CD4-positive, alpha-beta memory T cell (primary cell): ENCODE measurements around the gene PCID2. TPM values are rescaled to one million over a fixed set of nuclear protein-coding genes. Genes with fewer than 3 reads are reported as not detected.
A peak's percentile ranks its signal among the peaks of the same experiment; 100 is the strongest.

Experiments
- CTCF ChIA-PET: fragments of 350-600 bp; sonication (Branson Sonifier 250); formaldehyde crosslinking; loops from one replicate; lab custom pipeline; 2021; ENCODE audit warnings: inconsistent platforms; ENCODE audit not compliant: partially characterized antibody; lab: Charles Lee
- POLR2A ChIA-PET: fragments of 350-600 bp; sonication (Branson Sonifier 250); formaldehyde crosslinking; loops from one replicate; lab custom pipeline; 2021; ENCODE audit not compliant: partially characterized antibody; lab: Charles Lee
- DNase-seq, 5 donors: peaks; one replicate each; pipeline versions ENCODE4 v3.0.0 to v3.0.0-alpha.2; 2020 to 2022; ENCODE audit warnings: mixed read lengths in 1 of 5
- H3K27ac ChIP-seq: one replicate; pipeline ENCODE4 v1.7.0; 2013; ENCODE audit warnings: low read depth, low read length
- H3K27me3 ChIP-seq: 2 replicates; pipeline ENCODE4 v1.7.0; 2013; ENCODE audit warnings: mild to moderate bottlenecking, low read length, moderate library complexity; ENCODE audit not compliant: insufficient read depth
- H3K36me3 ChIP-seq: 2 replicates; pipeline ENCODE4 v1.7.0; 2013; ENCODE audit warnings: mild to moderate bottlenecking, low read length, moderate library complexity; ENCODE audit not compliant: insufficient read depth
- H3K4me1 ChIP-seq: 2 replicates; pipeline ENCODE4 v1.7.0; 2013; ENCODE audit warnings: mild to moderate bottlenecking, low read length, moderate library complexity; ENCODE audit not compliant: insufficient read depth
- H3K4me3 ChIP-seq, 2 donors: one replicate each; pipeline ENCODE4 v1.7.0; 2013; ENCODE audit warnings: low read length in 2 of 2, mild to moderate bottlenecking in 1 of 2
- H3K9me3 ChIP-seq, 2 donors: one replicate each; pipeline ENCODE4 v1.7.0; 2013; ENCODE audit warnings: low read length in 2 of 2, control low read depth in 1 of 2; ENCODE audit not compliant: control insufficient read depth in 1 of 2
- H3K27ac Mint-ChIP-seq, 7 donors: one replicate each; pipeline ENCODE4 v1.8.0; 2020 to 2021; ENCODE audit warnings: mixed read lengths in 7 of 7, mild to moderate bottlenecking in 6 of 7, inconsistent platforms in 3 of 7, moderate library complexity in 3 of 7
- H3K27me3 Mint-ChIP-seq, 2 donors: one replicate each; pipeline ENCODE4 v1.8.0; 2020 to 2021; ENCODE audit warnings: mixed read lengths in 2 of 2
- H3K36me3 Mint-ChIP-seq, 2 donors: one replicate each; pipeline ENCODE4 v1.8.0; 2020 to 2021; ENCODE audit warnings: mixed read lengths in 2 of 2, inconsistent platforms in 1 of 2, mild to moderate bottlenecking in 1 of 2
- H3K4me1 Mint-ChIP-seq, 4 donors: one replicate each; pipeline ENCODE4 v1.8.0; 2020 to 2021; ENCODE audit warnings: mixed read lengths in 4 of 4, mild to moderate bottlenecking in 1 of 4
- H3K4me3 Mint-ChIP-seq, 8 donors: one replicate each; pipeline ENCODE4 v1.8.0; 2020 to 2021; ENCODE audit warnings: mixed read lengths in 8 of 8, mild to moderate bottlenecking in 7 of 8, moderate library complexity in 6 of 8, inconsistent platforms in 3 of 8
- H3K9me3 Mint-ChIP-seq, 8 donors: one replicate each; pipeline ENCODE4 v1.8.0; 2020 to 2021; ENCODE audit warnings: mixed read lengths in 8 of 8, mild to moderate bottlenecking in 5 of 8, inconsistent platforms in 3 of 8, moderate library complexity in 1 of 8
- intact Hi-C: fragments of 100-400 bp; cut with micrococcal nuclease; formaldehyde crosslinking; loops from one replicate; pipeline ENCODE4 v1.15.1; 2023
- polyA plus RNA-seq, 2 donors: library from polyadenylated mRNA; unstranded; fragments of 300-500 nt; fragmentation: Illumina TruSeq; gene quantifications; one replicate each; pipeline ENCODE4 v1.2.3, GENCODE V29; 2021
- total RNA-seq, 2 experiments: library from RNA; stranded (reverse); gene quantifications; one replicate each; pipeline ENCODE4 v1.2.3, GENCODE V29; 2021

Gene PCID2
- total and polyA plus RNA-seq, 4 experiments from 2014 or later, result 78.2 to 100 (median 82.3) TPM

DNA sequence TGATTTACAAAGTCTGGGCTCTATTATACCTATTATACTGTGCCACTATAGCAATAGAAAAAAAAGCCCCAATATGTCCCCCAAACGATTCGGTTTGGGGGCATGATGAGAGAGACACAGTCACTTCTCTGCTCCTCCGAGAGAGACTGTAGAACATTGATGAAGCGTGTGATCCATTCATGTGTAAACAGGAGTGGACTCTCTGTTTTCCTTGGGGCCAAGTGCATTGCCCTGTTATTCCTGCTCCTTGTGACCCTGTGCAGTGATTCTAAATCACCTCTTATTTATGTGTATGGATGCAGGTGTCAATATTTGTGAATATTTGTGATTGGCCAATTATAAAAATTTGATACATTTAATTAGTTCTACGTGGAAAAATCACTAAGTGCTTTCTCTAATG lies 68.9 kb downstream of the PCID2 start:
- Histone ChIP-seq H3K4me1 (no peaks in the 10 kb centered on the region), H3K27me3 (no peaks in the 10 kb centered on the region), H3K36me3 (no peaks in the 10 kb centered on the region), H3K27ac (no peak overlapping the region), H3K9me3 (no peaks in the 10 kb centered on the region), H3K4me3 (no peak overlapping the region)
- Mint-ChIP-seq H3K36me3 (no peaks in the 10 kb centered on the region), H3K9me3 (no peaks in the 10 kb centered on the region), H3K27me3 (peaks cover 0 to 2% of the 10 kb centered on the region in 2 donors), H3K4me3 (no peak overlapping the region), H3K27ac (no peak overlapping the region), H3K4me1 (no peaks in the 10 kb centered on the region)
- DNase-seq, result no peak
- intact Hi-C loops, result no loop called here
- ChIA-PET POLR2A (no interaction called here), CTCF (no interaction called here)

DNA sequence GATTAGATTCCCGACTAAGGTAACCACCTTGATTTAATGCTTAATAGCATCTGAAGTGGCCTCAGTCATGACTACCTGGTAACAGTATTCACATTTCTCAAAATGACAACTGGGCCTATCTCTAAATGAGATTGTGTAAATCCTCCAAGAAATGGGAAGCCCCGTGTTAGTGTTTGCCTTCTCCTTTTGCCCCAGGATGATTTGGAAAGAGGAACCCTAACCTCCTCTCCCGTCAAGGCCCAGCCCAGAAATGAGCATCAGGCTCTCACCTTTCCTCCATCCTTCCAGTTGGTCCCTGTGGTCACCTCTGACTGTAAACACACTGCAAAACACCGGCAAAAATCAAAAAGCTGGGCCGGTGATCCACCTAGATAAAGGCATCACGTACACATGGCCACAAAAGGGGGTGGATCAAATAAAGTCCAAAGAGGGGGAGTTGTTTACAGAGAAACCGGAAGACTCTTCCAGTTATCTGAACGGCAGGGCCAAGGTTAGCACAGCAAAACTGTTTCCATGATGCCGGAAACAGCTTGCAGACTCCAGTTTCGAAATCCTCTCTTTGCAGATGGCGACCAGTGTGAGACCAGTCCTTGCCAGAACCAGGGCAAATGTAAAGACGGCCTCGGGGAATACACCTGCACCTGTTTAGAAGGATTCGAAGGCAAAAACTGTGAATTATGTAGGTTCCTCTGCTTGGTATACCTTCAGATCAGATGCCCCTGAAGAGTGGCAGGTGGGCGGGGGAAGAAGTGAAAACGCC lies 69.5 kb downstream of the PCID2 start:
- POLR2A ChIA-PET, result no interaction called here
- no peak overlapping the region for H3K4me3 Mint-ChIP-seq
- Histone ChIP-seq H3K4me1 (no peaks in the 10 kb centered on the region), H3K9me3 (no peaks in the 10 kb centered on the region), H3K36me3 (no peaks in the 10 kb centered on the region), H3K4me3 (no peak overlapping the region), H3K27me3 (no peaks in the 10 kb centered on the region), H3K27ac (no peak overlapping the region)
- no peaks in the 10 kb centered on the region for H3K4me1 Mint-ChIP-seq
- CTCF ChIA-PET, result no interaction called here
- H3K36me3 Mint-ChIP-seq, result no peaks in the 10 kb centered on the region
- intact Hi-C loops, result no loop called here
- H3K27me3 Mint-ChIP-seq, result peaks cover 0 to 2% of the 10 kb centered on the region in 2 donors
- H3K27ac Mint-ChIP-seq, result no peak overlapping the region
- DNase-seq, result no peak
- no peaks in the 10 kb centered on the region for H3K9me3 Mint-ChIP-seq

DNA sequence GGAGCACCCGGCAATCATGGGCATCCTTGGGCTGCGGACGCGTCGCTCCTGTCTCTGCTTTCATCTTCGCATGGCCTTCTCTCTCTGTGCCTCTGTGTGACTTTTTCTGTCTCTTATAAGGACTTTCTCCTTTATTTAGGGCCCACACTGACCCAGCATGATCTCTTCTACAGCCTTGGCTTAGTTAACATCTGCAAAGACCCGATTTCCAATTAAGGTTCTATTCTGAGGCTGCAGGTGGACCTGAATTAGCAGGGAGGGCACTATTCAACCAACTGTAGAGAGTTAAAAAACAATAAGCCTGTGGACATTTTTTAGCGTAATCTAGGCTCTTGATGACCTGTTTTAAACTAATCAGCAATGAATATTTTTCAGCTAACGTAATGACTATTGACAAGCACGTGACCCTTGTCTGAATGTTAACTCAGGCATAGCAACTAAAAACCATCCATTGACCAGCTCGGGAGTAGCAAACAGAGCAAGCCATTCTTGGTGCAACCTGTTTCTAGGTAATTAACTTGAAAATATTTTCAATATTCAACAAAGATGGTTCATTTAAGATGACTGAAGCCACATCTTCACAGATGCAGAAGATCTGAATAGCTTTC lies 70.7 kb downstream of the PCID2 start:
- no peaks in the 10 kb centered on the region for H3K36me3 Mint-ChIP-seq
- intact Hi-C loops, result no loop called here
- H3K27me3 ChIP-seq, result no peaks in the 10 kb centered on the region
- no peaks in the 10 kb centered on the region for H3K9me3 ChIP-seq
- no peak overlapping the region for H3K4me3 Mint-ChIP-seq
- DNase-seq, result no peak
- peaks cover 0 to 2% of the 10 kb centered on the region in 2 donors for H3K27me3 Mint-ChIP-seq
- POLR2A ChIA-PET, result no interaction called here
- no peak overlapping the region for H3K27ac Mint-ChIP-seq
- no peaks in the 10 kb centered on the region for H3K36me3 ChIP-seq
- no peaks in the 10 kb centered on the region for H3K4me1 ChIP-seq
- no peak overlapping the region for H3K27ac ChIP-seq
- H3K9me3 Mint-ChIP-seq, result peaks cover 0 to 1% (median 0%) of the 10 kb centered on the region in 8 donors
- H3K4me1 Mint-ChIP-seq, result no peaks in the 10 kb centered on the region
- H3K4me3 ChIP-seq, result no peak overlapping the region
- CTCF ChIA-PET, result no interaction called here

DNA sequence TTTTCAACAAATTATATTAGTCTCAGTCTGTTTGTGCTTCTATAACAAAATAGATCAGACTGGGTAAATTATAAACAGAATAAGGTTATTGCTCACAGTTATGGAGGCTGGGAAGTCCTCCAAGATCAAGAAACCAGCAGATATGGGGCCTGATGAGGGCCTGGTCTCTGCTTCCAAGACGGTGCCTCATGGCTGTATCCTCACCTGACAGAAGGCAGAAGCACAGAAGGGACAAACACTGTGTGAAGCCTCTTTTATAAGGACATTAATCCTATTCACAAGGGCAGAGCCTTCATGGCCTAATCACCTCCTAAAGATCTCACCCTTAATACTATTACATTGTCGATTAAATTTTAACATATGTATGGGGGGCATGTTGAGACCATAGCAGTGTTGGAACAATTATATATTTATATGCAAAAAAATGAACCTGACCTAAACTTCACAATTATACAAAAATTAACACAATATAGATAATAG lies 73.1 kb downstream of the PCID2 start:
- Histone ChIP-seq H3K9me3 (no peaks in the 10 kb centered on the region), H3K27me3 (no peaks in the 10 kb centered on the region), H3K4me3 (no peak overlapping the region), H3K27ac (no peak overlapping the region), H3K4me1 (no peaks in the 10 kb centered on the region), H3K36me3 (no peaks in the 10 kb centered on the region)
- Mint-ChIP-seq H3K36me3 (no peaks in the 10 kb centered on the region), H3K9me3 (peaks cover 0 to 1% (median 0%) of the 10 kb centered on the region in 8 donors), H3K27me3 (peaks cover 0 to 2% of the 10 kb centered on the region in 2 donors), H3K4me3 (no peak overlapping the region), H3K27ac (no peak overlapping the region), H3K4me1 (no peaks in the 10 kb centered on the region)
- no peak for DNase-seq
- POLR2A ChIA-PET, result no interaction called here
- CTCF ChIA-PET, result no interaction called here
- intact Hi-C loops, result no loop called here

DNA sequence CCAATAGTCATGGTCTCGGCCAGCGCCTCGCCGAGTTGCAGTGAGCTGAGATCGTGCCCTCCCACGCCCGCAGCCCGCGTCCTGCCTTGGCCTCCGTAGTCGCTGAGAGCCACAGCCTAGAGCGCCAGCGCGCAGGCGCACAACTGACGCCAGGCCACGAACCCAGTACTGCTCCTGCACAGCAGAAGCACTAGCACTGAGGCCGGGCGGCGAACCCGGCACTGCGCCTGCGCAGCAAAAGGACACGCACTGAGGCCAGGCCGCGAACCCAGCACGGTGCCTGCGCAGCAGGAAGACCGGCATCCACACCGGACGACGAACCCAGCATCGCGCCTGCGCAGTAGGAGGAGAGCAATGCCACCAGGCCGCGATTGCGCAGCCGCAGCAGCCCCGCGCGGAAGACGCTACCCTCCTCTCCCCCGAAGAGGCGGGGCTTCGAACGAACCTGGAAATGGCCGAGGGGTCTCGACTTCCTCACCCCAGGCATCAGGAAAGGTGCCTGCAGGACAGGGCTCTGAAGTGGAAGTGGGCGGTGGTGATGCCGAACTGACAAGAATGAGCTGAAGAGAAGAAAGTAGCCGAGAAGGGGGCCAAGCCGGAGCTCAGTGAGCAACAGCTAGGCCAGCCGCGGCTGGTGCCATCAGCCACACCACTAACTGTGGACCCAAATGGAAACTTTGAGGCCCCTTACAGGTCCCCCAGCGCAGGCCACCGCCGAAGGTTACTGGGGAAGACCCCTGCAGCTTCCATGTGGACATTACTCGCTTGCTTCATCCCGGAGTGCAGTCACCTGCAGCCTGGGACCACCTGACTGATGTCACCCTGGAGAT lies 78.3 kb downstream of the PCID2 start:
- H3K9me3 ChIP-seq, result no peaks in the 10 kb centered on the region
- ChIA-PET CTCF (no interaction called here), POLR2A (no interaction called here)
- H3K36me3 ChIP-seq, result no peaks in the 10 kb centered on the region
- DNase-seq, result peak in 4 of 5 donors; percentile 10 to 28 (median 17)
- no peaks in the 10 kb centered on the region for H3K36me3 Mint-ChIP-seq
- H3K4me3 ChIP-seq, result no peak overlapping the region
- H3K27ac Mint-ChIP-seq, result peak overlapping the region in 1 of 7 donors; percentile 25
- no peaks in the 10 kb centered on the region for H3K4me1 ChIP-seq
- peaks cover 5% of the 10 kb centered on the region for H3K27me3 ChIP-seq
- no peak overlapping the region for H3K27ac ChIP-seq
- peaks cover 2 to 20% of the 10 kb centered on the region in 2 donors for H3K27me3 Mint-ChIP-seq
- peaks cover 0 to 5% (median 0%) of the 10 kb centered on the region in 4 donors for H3K4me1 Mint-ChIP-seq
- intact Hi-C loops, result no loop called here
- peak overlapping the region in 6 of 8 donors; percentile 7 to 57 (median 49) for H3K4me3 Mint-ChIP-seq
- H3K9me3 Mint-ChIP-seq, result peaks cover 0 to 1% (median 0%) of the 10 kb centered on the region in 8 donors

DNA sequence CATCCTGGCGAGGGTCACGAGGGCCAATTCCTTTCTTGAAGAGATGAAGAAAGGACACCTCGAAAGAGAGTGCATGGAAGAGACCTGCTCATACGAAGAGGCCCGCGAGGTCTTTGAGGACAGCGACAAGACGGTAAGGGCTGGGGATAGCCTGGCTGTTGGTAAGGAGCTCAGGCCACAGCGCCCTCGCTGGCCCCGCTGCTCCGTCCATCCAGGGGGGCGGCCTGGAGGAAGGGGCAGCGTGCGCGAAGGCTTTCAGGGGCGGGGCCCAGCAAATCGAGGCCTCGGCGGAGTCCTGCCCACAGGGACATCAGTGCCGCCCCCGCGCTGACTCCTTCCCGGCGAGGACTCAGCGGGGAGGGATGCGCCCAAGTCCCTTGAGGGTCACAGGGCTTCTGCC lies 79.0 kb downstream of the PCID2 start:
- intact Hi-C loops, result no loop called here
- Mint-ChIP-seq H3K36me3 (no peaks in the 10 kb centered on the region), H3K27me3 (peaks cover 2 to 20% of the 10 kb centered on the region in 2 donors), H3K27ac (no peak overlapping the region), H3K9me3 (peaks cover 0 to 1% (median 0%) of the 10 kb centered on the region in 8 donors), H3K4me3 (peak overlapping the region in 2 of 8 donors; percentile 13 to 39), H3K4me1 (peaks cover 0 to 5% (median 0%) of the 10 kb centered on the region in 4 donors)
- CTCF ChIA-PET, result no interaction called here
- Histone ChIP-seq H3K4me1 (no peaks in the 10 kb centered on the region), H3K27ac (no peak overlapping the region), H3K9me3 (no peaks in the 10 kb centered on the region), H3K36me3 (no peaks in the 10 kb centered on the region), H3K4me3 (no peak overlapping the region), H3K27me3 (peaks cover 5% of the 10 kb centered on the region)
- DNase-seq, result no peak
- POLR2A ChIA-PET, result no interaction called here
